Measurements from ENCODE around the gene LANCL2.
"Not testable (repeated sequence)": the region's sequence is repeated elsewhere in the genome, so short reads cannot be mapped to it uniquely, and the experiment has no call there.

Gene LANCL2

DNA sequence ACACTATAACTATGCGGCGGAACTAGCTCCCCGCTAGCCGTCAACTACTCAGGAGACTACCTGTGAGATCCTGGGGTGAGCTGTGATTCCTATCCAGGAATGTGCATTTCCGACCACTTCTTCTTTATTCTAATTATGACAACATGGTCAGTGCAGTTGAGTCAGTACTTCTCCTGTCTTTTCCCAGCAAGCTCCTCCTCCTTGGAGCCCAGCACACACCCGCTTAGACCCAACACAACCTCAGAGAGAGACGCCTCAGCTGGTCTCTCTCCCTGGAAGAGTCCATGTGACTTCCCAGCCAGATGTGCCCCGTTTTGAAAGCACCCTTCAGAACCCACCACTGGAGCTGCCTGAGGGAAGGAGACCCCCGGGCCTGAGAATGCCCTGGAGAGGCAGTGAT, 106.5 kb downstream of the LANCL2 start:
- not testable (repeated sequence) for DNase-seq (ENCODE audit: low spot score)

DNA sequence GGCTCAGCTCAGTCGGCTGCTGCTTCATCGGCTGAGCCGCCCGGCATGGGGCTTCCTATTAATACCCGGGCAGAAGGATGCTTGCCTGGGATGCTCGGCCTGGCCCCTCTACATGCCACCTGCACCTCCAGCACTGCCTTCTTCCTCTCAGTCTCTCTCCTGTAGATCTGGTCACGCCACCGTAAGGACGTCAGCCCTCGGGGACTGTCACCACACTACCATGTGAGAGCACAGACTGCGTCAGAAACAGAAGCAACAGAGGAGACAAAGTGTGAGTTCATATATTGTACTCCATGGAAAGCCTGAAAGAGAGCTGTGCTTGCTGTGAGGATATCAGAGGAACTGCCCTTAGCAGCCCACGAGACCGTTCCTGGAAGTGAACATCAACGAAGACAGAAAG, 107.3 kb downstream of the LANCL2 start:
- not testable (repeated sequence) for DNase-seq (ENCODE audit: low spot score)

DNA sequence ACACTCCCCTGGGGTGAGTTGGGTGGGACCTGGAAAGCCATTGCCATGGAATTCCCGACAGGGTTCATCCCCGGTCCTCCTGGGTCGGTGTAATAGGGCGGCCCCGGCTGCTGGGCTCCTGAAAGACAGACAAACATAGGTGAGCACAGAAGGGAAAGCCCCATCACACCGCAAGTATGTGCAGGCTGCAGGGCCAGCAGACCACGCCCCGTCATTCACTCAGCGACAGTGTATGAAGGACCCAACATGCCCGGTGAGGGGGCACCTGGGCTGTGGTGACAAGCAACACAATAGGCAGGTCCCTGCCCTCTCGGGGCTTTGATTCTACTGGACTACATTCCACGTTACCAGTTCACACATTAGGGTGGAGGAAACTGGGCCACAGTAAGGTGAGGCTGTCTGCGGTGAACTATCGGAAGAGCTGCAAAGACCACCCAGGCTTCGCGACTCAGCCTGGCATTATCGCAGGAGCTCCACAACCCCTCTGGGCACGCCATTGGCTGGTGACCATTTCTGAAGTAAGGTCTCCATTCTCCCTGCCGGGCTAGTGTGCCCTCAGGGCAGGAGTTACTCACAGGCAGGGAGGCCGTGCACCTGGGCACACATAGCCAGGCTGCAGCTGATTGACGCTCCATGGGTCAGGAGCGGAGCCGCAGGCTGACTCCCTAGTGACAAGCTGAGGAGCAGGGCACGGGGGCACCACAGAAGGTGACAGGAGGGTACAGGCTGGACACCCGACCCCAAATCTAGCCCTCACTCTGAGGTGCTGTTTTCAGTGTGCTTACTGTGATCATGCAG, 108.0 kb downstream of the LANCL2 start:
- no peak for DNase-seq (ENCODE audit: low spot score)

DNA sequence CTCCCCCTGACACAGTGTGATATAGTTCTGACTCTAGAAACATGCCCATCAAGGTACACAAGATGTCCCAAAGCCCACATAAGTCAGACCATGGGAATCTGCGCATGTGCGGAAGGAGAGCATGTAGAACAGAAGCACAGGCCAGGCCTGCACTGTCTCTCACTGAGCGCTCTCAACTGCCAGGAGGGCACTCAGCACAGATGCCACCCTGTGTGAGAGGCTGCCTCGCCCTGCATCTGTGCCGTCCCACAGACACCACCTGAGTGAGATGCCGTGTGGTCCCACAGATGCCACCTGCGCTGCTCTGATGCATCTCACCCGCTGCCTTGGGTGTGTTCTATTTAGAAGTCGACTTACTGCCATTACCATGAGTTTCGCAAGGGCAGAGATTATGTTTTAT, 108.8 kb downstream of the LANCL2 start:
- DNase-seq (ENCODE audit: low spot score) = no peak

DNA sequence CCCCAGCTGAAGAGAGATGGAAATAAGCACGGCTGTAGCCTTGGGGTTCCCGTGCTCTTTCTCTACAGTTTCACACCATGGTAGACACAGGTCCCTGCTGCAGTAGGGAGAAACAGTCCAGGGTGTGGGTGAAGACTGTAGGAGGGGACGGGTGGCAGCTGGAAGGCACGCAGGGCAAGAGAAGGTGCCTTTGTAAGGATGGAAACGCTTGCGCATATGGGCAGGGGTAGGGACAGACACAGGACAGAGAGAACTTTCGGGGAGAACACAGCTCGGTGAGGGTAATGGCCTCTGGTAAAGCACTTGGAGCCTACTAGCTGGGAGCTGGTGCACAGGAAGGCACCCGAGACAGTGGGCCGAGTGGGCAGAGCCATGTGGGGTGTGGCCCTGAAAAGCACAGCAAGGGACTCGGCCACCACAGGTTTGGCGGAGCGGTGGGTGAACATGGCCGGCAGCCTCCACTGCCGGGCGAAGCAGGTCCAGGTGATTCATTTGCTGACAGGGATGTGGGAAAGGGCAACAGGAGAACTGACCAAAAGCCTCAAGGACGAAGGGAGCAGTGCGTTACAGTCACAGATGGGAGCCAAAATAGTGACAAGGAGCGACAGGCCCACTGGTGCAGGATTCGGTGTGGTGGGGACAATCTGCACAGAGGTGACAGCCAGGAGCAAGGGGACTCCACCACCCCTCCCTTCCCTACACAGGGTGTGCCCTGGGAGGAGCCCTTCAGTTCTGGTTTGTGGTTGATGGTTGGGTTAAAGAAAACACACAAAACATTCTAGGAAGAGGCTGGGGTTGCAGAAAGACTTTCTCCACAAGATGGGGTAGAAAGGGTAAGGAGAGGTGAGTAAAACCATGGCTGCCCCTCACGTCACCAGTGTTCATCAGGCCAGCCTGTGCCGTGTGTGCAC, 110.1 kb downstream of the LANCL2 start:
- no peak for DNase-seq (ENCODE audit: low spot score)

DNA sequence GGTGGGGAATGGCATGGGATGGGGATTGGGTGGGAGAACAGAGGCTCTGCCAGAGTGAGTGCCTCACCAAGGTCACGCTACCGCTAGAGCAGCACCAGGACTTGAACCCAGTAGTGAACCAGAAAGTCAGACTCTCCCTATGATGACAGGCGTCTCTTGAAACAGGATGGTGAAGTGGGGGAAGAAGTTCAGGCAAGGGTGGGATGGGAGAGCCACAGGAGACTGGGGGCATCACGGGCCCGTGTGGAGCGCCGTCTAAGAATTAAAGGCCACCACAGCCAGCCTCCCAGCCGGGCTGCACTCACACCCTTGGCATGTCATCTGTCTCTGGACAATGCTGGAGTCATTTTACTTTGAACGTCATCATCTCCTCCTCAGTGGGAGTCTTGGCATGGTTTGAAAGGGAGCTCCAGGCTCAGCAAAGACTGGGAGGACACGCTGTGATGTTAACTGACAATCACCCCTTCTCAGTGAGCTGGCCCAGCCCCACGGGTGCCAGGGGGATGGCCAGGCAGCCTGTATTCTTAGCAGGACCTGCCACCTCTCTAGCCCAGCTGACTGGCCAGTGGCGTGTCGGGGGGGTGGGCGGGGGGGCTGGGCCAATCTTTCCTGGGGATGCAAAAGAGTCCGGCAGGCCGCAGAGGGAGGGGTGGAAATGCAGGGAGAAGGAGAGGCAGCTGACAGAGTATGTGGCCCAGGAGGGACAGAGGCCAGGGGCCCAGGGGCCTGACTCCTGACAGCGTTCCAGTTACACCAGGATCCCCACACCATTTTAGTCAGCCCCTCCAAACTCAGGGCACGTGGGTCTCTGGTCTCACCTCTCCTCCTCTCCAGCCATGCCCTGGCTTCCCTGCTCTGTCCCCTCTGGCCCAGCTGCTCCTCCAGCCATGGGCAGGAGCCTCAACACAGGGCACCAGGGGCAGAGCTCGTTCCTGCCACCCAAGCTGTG, 111.0 kb downstream of the LANCL2 start:
- no peak for DNase-seq (ENCODE audit: low spot score)

DNA sequence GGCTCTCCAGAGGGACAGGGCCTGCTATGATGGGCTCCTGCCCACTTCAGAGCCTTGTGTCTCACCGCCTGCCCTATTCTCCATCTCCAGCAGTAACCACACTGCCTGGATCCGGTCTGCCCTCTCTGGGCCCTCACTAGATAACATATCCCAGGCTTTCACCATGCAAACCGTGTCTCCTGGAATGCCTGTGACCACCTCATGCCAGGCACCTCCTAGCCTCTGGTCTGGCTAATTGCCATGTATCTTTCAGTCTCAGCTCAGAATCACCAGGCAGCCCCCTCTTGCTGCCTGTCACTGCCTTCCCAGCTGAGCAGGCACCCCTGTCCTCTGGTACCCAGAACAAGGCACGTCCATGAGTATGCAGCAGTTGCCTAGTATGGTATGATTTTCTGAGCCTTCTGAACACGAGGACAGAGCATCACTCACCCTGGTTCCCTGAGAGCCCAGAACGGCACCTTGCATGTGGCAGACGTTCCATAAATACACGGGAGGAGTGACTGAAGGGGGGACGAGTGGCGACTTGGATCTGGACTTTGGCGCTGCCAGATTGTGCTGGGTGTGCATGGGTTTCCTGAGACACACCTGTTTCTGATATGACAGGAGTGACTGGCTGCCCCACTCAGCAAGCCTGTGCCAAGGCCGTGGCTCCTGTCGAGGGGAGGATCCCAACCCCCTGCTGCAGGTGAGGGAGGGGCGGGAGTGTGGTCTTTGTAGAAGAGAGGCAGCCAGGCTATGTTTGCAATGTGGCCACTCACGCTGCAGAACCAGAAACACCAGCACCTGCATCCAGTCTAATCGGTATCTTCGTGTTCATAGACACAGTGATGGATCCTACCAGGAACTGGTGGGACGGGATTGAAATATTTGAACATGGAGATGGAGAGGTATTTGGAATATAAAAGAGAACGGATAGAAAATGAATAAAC, 112.0 kb downstream of the LANCL2 start:
- DNase-seq (ENCODE audit: low spot score) = no peak

DNA sequence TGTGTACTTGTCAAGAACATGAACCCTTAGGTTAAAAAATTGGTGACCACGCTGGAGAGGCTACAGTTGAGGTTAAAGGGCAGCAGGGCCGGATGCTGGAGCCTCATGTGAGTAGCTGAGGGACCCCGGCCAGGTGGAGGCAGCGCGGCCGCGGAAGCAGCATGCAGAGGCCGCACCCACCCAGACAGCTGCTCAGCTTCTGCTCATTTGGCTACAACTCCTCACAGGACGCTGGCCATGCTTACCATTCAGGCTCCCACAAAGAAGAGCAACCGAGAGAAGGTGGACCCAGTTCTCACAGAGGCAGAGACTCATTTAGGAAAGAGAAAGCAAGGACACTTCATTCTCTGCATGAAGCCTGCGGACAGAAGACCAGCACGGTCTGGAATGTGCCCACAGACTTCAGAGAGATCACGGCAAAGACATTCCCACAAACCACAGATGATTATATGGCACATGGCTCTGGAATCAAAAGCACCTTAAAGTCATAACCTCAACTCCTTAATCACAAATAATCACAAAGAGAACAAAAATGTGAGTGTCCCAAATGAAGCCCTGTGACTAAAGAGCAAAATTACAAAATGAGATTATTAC, 112.7 kb downstream of the LANCL2 start:
- no peak for DNase-seq (ENCODE audit: low spot score)

DNA sequence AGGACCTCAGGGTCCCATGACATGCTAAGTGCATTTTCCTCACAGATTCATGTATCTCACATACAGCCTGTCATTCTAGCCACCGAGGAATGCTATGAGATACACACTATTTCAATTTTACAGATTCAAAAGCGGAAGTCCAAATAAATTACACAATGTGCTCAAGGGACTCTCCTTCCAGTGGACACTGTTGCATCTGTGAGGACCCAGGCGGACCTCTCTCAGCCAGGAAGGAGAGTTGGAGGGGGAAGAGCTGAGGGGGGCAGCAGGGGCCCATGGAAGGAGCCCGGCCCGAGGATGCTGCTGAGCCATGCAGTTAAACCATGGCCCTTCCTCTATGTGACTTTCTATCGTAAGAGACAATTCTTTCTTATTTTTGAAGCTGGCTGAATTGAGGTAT, 113.6 kb downstream of the LANCL2 start:
- no peak for DNase-seq (ENCODE audit: low spot score)

DNA sequence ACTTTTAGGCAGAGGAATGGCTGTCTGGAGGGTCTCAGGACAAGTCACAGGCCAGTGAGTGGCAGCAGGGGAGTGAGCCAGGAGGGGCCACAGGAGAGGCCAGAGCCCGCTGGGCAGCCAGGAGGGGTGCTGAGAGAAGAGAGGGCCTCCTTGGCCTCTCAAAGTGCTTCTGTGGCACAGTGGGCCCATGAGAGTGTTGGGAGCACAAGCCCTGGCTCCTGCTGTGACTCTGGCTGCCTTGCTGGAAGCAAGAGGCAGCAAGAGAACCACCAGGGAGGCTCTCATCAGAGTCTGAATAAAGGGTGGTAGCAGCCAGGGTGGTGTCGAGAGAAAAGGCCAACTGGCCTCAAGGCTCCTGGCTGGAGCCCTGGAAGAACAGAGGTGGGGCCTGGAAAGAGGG, 116.0 kb downstream of the LANCL2 start:
- no peak for DNase-seq (ENCODE audit: low spot score)

DNA sequence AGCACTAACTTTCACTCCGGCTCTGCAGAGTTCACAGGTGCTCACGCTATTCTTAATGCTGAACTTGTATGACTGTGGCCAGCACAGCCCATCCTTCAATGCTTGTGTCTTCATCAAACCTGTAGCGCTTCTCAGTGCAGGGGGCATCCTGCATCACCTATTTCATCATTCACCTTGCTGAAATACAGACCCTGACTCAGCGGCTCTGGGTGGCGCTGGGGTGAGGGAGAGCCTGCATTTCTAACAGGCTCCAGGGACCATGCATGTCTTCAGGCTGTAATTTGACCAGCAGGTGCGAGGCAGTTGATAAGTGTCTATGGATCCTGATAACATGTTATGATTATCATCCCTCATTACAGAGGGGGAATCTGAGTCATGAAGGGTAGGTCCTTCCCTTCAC, 117.9 kb downstream of the LANCL2 start:
- no peak for DNase-seq (ENCODE audit: low spot score)

Measured in ecto neural progenitor cell (in vitro differentiated cells).